Omental fat pad (tissue), 4 donors: Measurements from ENCODE around the gene ANKRD40. TPM values are rescaled to one million over a fixed set of nuclear protein-coding genes. Genes with fewer than 3 reads are reported as not detected.

ENCODE experiments used
- ATAC-seq: fragments of 150-250 bp; one replicate; pipeline ENCODE4 v1.9.1; 2016; ENCODE audit warnings: mild to moderate bottlenecking, moderate library complexity; ENCODE audit not compliant: low FRiP score
- DNase-seq: peaks from one replicate; pipeline ENCODE4 v3.0.0-alpha.2; 2019; ENCODE audit warnings: low spot score
- CTCF ChIP-seq, 3 donors: fragments of 450-650 bp; IDR thresholded peaks; one replicate each; pipeline ENCODE4 v1.5.1; 2016 to 2017; ENCODE audit warnings: antibody characterized with exemption in 3 of 3, mild to moderate bottlenecking in 3 of 3, moderate library complexity in 2 of 3
- total RNA-seq, 4 donors: library from RNA; depleted of rRNA; stranded (reverse); fragments of >200 nt; gene quantifications; one replicate each; pipeline ENCODE4 v1.1.0, GENCODE V29; 2016

Gene ANKRD40
- total RNA-seq, 4 donors from 2014 or later, result 55.7 to 82.4 (median 61.8) TPM

DNA sequence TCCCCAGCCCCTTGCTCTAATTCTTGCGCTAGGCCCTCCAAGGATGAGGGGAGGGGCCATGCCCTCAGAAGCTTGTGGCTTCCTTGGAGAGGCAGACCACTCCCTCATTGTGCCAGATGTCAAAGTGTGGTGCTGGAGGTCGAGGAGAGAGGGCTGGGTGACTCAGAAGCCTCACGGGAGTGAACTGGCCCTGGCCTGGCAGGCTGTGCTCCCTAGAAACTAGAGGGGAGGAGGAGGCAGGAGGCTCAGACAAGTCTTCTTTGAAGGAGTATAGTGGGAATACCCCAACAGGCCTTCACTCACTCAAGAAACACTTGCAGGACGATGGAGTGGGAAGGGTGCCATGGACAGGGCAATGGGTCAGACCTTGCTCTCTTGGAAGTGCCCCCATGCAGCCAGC is 18.5 kb downstream of the ANKRD40 start:
- ATAC-seq (peak; percentile 30), DNase-seq (no peak)
- TF ChIP-seq CTCF (IDR thresholded peaks at IDR 0.05), result no peak

DNA sequence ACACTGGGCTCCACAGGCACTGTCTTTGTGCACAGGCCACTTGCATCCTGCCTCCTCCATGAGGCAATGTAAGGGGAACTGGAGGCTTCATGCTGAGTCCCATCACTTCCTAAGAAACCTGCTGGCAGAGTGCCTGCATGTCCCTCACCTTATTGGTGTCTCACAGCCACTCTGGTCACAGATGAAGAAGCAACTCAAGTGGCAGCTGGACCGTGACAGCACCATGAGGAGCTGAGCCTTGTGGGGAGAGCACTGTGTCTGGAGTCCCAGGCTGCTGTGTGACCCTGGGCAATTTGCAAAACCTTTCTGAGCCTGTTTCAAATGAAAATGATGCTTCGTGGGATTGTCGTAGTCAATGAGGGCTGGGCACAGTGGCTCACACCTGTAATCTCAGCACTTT is 19.5 kb downstream of the ANKRD40 start:
- ATAC-seq, result no peak
- DNase-seq, result no peak
- TF ChIP-seq CTCF (IDR thresholded peaks at IDR 0.05), result no peak

GRCh38 chr17:50687200-50688066 is 20.3 kb downstream of the ANKRD40 start:
- no peak for DNase-seq
- peak; percentile 51 for ATAC-seq
- TF ChIP-seq CTCF (IDR thresholded peaks at IDR 0.05), result no peak

GRCh38 chr17:50686494-50687199 is 21.1 kb downstream of the ANKRD40 start:
- no peak for TF ChIP-seq CTCF (IDR thresholded peaks at IDR 0.05)
- ATAC-seq (peak; percentile 77), DNase-seq (peak; percentile 36)

- ATAC-seq (no peak), DNase-seq (no peak)
These were observed 21.8 kb downstream of the ANKRD40 start for GRCh38 chr17:50685691-50686493.

DNA sequence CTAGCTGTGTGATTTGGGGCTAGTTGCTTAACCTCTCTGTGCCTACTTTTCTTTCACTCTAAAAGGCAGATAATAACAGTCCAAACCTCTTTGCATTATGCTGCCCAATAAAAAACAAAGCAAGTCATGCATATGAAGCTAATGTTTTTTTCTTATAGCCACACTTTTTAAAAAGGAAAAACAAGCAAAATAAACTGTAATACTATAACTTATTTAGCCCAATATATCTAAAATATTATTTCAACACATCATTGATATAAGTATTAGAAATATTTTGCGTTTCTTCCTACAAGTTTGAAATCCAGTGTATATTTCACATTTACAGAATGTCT is 22.4 kb downstream of the ANKRD40 start:
- ATAC-seq, result no peak
- DNase-seq, result no peak
- TF ChIP-seq CTCF (IDR thresholded peaks at IDR 0.05), result no peak

More at GRCh38 chr17:50685691-50686493, 21.8 kb downstream of the ANKRD40 start:
- TF ChIP-seq CTCF (IDR thresholded peaks at IDR 0.05), result no peak
